Stimulated activated naive CD8-positive, alpha-beta T cell treated with anti-CD3 and anti-CD28 coated beads, Interleukin-15, Interleukin-2, amounts not matched to agents 100 ng/mL and 50 ng/mL, for 24 hours (primary cell): ENCODE results near the gene TMTC1.
A peak's percentile ranks its signal among the peaks of the same experiment; 100 is the strongest.

Source experiments
- H3K27ac Mint-ChIP-seq: one replicate; pipeline ENCODE4 v1.8.0; 2021; ENCODE audit warnings: mild to moderate bottlenecking, mixed read lengths
- H3K27me3 Mint-ChIP-seq: one replicate; pipeline ENCODE4 v1.8.0; 2021; ENCODE audit warnings: mixed read lengths
- H3K36me3 Mint-ChIP-seq: one replicate; pipeline ENCODE4 v1.8.0; 2021; ENCODE audit warnings: low read depth, mixed read lengths
- H3K4me1 Mint-ChIP-seq: one replicate; pipeline ENCODE4 v1.8.0; 2021; ENCODE audit warnings: low read depth, mixed read lengths
- H3K4me3 Mint-ChIP-seq: one replicate; pipeline ENCODE4 v1.8.0; 2021; ENCODE audit warnings: mild to moderate bottlenecking, mixed read lengths
- H3K9me3 Mint-ChIP-seq: one replicate; pipeline ENCODE4 v1.8.0; 2021; ENCODE audit warnings: mixed read lengths

The TMTC1 gene

GRCh38 chr12:29792853-29793252, 9.1 kb upstream of the TMTC1 start:
- Mint-ChIP-seq H3K4me3 (no peak overlapping the region), H3K9me3 (no peaks in the 10 kb centered on the region), H3K27me3 (peaks cover under 1% of the 10 kb centered on the region), H3K36me3 (no peaks in the 10 kb centered on the region), H3K27ac (no peak overlapping the region), H3K4me1 (no peaks in the 10 kb centered on the region)

GRCh38 chr12:29792132-29792531, 8.4 kb upstream of the TMTC1 start:
- Mint-ChIP-seq H3K9me3 (no peaks in the 10 kb centered on the region), H3K4me3 (no peak overlapping the region), H3K36me3 (no peaks in the 10 kb centered on the region), H3K27ac (no peak overlapping the region), H3K27me3 (peaks cover 5% of the 10 kb centered on the region), H3K4me1 (no peaks in the 10 kb centered on the region)

- Mint-ChIP-seq H3K27ac (no peak overlapping the region), H3K27me3 (peaks cover 53% of the 10 kb centered on the region), H3K36me3 (no peaks in the 10 kb centered on the region), H3K4me1 (peaks cover 13% of the 10 kb centered on the region), H3K9me3 (no peaks in the 10 kb centered on the region), H3K4me3 (peak overlapping the region; percentile 26)
Observed at GRCh38 chr12:29782871-29783772, 620 bp downstream of the TMTC1 start.

- no peak overlapping the region for H3K27ac Mint-ChIP-seq
- peaks cover 13% of the 10 kb centered on the region for H3K4me1 Mint-ChIP-seq
- peak overlapping the region; percentile 26 for H3K4me3 Mint-ChIP-seq
- H3K36me3 Mint-ChIP-seq = no peaks in the 10 kb centered on the region
- peaks cover 51% of the 10 kb centered on the region for H3K27me3 Mint-ChIP-seq
- H3K9me3 Mint-ChIP-seq = no peaks in the 10 kb centered on the region
Observed at GRCh38 chr12:29782285-29782870, 1.4 kb downstream of the TMTC1 start.

- H3K27me3 Mint-ChIP-seq = peaks cover 47% of the 10 kb centered on the region
- no peak overlapping the region for H3K4me3 Mint-ChIP-seq
- H3K36me3 Mint-ChIP-seq = no peaks in the 10 kb centered on the region
- H3K27ac Mint-ChIP-seq = no peak overlapping the region
- peaks cover 13% of the 10 kb centered on the region for H3K4me1 Mint-ChIP-seq
- H3K9me3 Mint-ChIP-seq = no peaks in the 10 kb centered on the region
Observed at GRCh38 chr12:29781705-29782266, 2.0 kb downstream of the TMTC1 start.

- Mint-ChIP-seq H3K4me3 (no peak overlapping the region), H3K36me3 (no peaks in the 10 kb centered on the region), H3K9me3 (peaks cover under 1% of the 10 kb centered on the region), H3K27ac (no peak overlapping the region), H3K27me3 (peaks cover 47% of the 10 kb centered on the region), H3K4me1 (peaks cover 13% of the 10 kb centered on the region)
Observed at GRCh38 chr12:29781188-29781587, 2.6 kb downstream of the TMTC1 start.

- H3K4me3 Mint-ChIP-seq = no peak overlapping the region
- H3K9me3 Mint-ChIP-seq = peaks cover 9% of the 10 kb centered on the region
- H3K4me1 Mint-ChIP-seq = peaks cover 13% of the 10 kb centered on the region
- peaks cover 38% of the 10 kb centered on the region for H3K27me3 Mint-ChIP-seq
- H3K27ac Mint-ChIP-seq = no peak overlapping the region
- no peaks in the 10 kb centered on the region for H3K36me3 Mint-ChIP-seq
Observed at GRCh38 chr12:29780084-29780483, 3.7 kb downstream of the TMTC1 start.

- Mint-ChIP-seq H3K4me3 (no peak overlapping the region), H3K36me3 (no peaks in the 10 kb centered on the region), H3K27me3 (peaks cover 33% of the 10 kb centered on the region), H3K4me1 (peaks cover 13% of the 10 kb centered on the region), H3K27ac (no peak overlapping the region), H3K9me3 (peaks cover 18% of the 10 kb centered on the region)
Observed at GRCh38 chr12:29778531-29778930, 5.2 kb downstream of the TMTC1 start.

- Mint-ChIP-seq H3K27me3 (no peaks in the 10 kb centered on the region), H3K9me3 (peaks cover 18% of the 10 kb centered on the region), H3K4me3 (no peak overlapping the region), H3K27ac (no peak overlapping the region), H3K4me1 (no peaks in the 10 kb centered on the region), H3K36me3 (no peaks in the 10 kb centered on the region)
Observed at GRCh38 chr12:29773076-29773475, 10.7 kb downstream of the TMTC1 start.

GRCh38 chr12:29771786-29772185, 12.0 kb downstream of the TMTC1 start:
- Mint-ChIP-seq H3K27ac (no peak overlapping the region), H3K4me1 (no peaks in the 10 kb centered on the region), H3K4me3 (no peak overlapping the region), H3K36me3 (no peaks in the 10 kb centered on the region), H3K27me3 (no peaks in the 10 kb centered on the region), H3K9me3 (peaks cover 18% of the 10 kb centered on the region)

- no peaks in the 10 kb centered on the region for H3K36me3 Mint-ChIP-seq
- no peak overlapping the region for H3K4me3 Mint-ChIP-seq
- H3K4me1 Mint-ChIP-seq = no peaks in the 10 kb centered on the region
- H3K27ac Mint-ChIP-seq = no peak overlapping the region
- no peaks in the 10 kb centered on the region for H3K27me3 Mint-ChIP-seq
- peaks cover 18% of the 10 kb centered on the region for H3K9me3 Mint-ChIP-seq
Observed at GRCh38 chr12:29771165-29771564, 12.6 kb downstream of the TMTC1 start.

GRCh38 chr12:29769162-29769858, 14.4 kb downstream of the TMTC1 start:
- H3K9me3 Mint-ChIP-seq = peaks cover 5% of the 10 kb centered on the region
- no peaks in the 10 kb centered on the region for H3K4me1 Mint-ChIP-seq
- H3K27me3 Mint-ChIP-seq = no peaks in the 10 kb centered on the region
- no peaks in the 10 kb centered on the region for H3K36me3 Mint-ChIP-seq
- no peak overlapping the region for H3K4me3 Mint-ChIP-seq
- no peak overlapping the region for H3K27ac Mint-ChIP-seq

GRCh38 chr12:29768372-29768771, 15.4 kb downstream of the TMTC1 start:
- H3K36me3 Mint-ChIP-seq = no peaks in the 10 kb centered on the region
- no peak overlapping the region for H3K4me3 Mint-ChIP-seq
- no peak overlapping the region for H3K27ac Mint-ChIP-seq

GRCh38 chr12:29763301-29763683, 20.4 kb downstream of the TMTC1 start:
- H3K9me3 Mint-ChIP-seq = no peaks in the 10 kb centered on the region
- H3K36me3 Mint-ChIP-seq = no peaks in the 10 kb centered on the region
- no peaks in the 10 kb centered on the region for H3K4me1 Mint-ChIP-seq
- H3K4me3 Mint-ChIP-seq = no peak overlapping the region
- no peak overlapping the region for H3K27ac Mint-ChIP-seq
- H3K27me3 Mint-ChIP-seq = no peaks in the 10 kb centered on the region

More at GRCh38 chr12:29768372-29768771, 15.4 kb downstream of the TMTC1 start:
- no peaks in the 10 kb centered on the region for H3K27me3 Mint-ChIP-seq
- no peaks in the 10 kb centered on the region for H3K9me3 Mint-ChIP-seq
- no peaks in the 10 kb centered on the region for H3K4me1 Mint-ChIP-seq
